SK-N-SH (cell line): ENCODE results near the gene OSBPL5.

Experiments
- EP300 ChIP-seq, 2 experiments: IDR thresholded peaks; 2 replicates each; pipeline versions ENCODE4 v1.4.0 to v1.6.1; 2012; ENCODE audit warnings: borderline replicate concordance in 1 of 2, low read depth in 1 of 2, low read length in 1 of 2
- EZH2phosphoT487 ChIP-seq: fragments of 200-600 bp; sonication (generic); IDR thresholded peaks from 2 replicates; pipeline ENCODE4 v1.6.1; 2017; ENCODE audit warnings: low read depth, mixed run types, mild to moderate bottlenecking, antibody characterized with exemption, moderate library complexity, borderline replicate concordance
- FOXM1 ChIP-seq: IDR thresholded peaks from 2 replicates; pipeline ENCODE4 v1.4.0; 2012; ENCODE audit warnings: low read depth, mild to moderate bottlenecking
- GABPA ChIP-seq: IDR thresholded peaks from 2 replicates; pipeline ENCODE4 v1.4.0; 2012; ENCODE audit warnings: low read depth, mild to moderate bottlenecking
- GATA2 ChIP-seq: sonication (generic); formaldehyde crosslinking; IDR thresholded peaks from 2 replicates; pipeline ENCODE4 v1.5.0; 2020; ENCODE audit warnings: mild to moderate bottlenecking, missing genetic modification reagents
- JUND ChIP-seq: IDR thresholded peaks from 2 replicates; pipeline ENCODE4 v1.4.0; 2012
- POLR2AphosphoS5 ChIP-seq: IDR thresholded peaks from 2 replicates; pipeline ENCODE4 v1.6.1; 2012; ENCODE audit warnings: low read depth, low read length
- TAF1 ChIP-seq: IDR thresholded peaks from 2 replicates; pipeline ENCODE4 v1.6.1; 2012; ENCODE audit warnings: low read depth, mild to moderate bottlenecking, low read length, moderate library complexity, borderline replicate concordance
- TCF12 ChIP-seq: IDR thresholded peaks from 2 replicates; pipeline ENCODE4 v1.4.0; 2012
- TF ChIP-seq, protein P1 (sequence below): fragments of 200-600 bp; sonication (generic); IDR thresholded peaks from 2 replicates; pipeline ENCODE4 v1.6.1; 2017; ENCODE audit warnings: antibody characterized with exemption, mild to moderate bottlenecking, moderate library complexity

DNA sequence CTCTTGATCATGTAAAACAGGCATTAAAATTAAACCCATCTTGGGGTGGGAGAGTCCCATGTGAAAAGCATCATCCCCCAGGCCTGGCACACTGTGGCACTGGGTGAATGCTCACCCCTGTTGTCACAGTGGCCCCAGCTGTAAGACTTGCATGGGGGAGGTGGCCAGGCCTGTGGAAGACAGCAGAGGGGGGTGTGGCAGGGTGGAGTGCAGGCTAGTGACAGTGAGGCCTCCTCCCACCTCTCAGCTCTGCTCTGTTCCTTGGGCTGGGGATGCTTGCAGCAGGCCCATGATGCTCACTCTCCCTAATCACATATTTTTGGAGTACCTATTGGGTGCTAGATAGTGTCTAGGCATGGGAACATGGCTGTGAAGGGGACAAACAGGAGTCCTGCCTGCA is 10.1 kb upstream of the OSBPL5 start:
- TF ChIP-seq, protein P1, sequence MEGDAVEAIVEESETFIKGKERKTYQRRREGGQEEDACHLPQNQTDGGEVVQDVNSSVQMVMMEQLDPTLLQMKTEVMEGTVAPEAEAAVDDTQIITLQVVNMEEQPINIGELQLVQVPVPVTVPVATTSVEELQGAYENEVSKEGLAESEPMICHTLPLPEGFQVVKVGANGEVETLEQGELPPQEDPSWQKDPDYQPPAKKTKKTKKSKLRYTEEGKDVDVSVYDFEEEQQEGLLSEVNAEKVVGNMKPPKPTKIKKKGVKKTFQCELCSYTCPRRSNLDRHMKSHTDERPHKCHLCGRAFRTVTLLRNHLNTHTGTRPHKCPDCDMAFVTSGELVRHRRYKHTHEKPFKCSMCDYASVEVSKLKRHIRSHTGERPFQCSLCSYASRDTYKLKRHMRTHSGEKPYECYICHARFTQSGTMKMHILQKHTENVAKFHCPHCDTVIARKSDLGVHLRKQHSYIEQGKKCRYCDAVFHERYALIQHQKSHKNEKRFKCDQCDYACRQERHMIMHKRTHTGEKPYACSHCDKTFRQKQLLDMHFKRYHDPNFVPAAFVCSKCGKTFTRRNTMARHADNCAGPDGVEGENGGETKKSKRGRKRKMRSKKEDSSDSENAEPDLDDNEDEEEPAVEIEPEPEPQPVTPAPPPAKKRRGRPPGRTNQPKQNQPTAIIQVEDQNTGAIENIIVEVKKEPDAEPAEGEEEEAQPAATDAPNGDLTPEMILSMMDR, result no peak
- no peak for TF ChIP-seq FOXM1
- TF ChIP-seq EP300 (IDR thresholded peaks at IDR 0.05; ENCODE audit: borderline replicate concordance in 1 of 2, low read depth in 1 of 2, low read length in 1 of 2), result no peak
- TF ChIP-seq POLR2AphosphoS5, result no peak
- TF ChIP-seq GATA2 (CRISPR knock-in tag), result no peak
- TF ChIP-seq EZH2phosphoT487, result no peak
- no peak for TF ChIP-seq TAF1
- TF ChIP-seq GABPA, result no peak
- no peak for TF ChIP-seq TCF12
- no peak for TF ChIP-seq JUND
